Neutrophil (primary cell): ENCODE data around the gene KANSL1.
A peak's percentile ranks its signal among the peaks of the same experiment; 100 is the strongest.

Experiments used
- H3K27ac ChIP-seq: fragments of 200-600 bp; sonication (generic); 2 replicates; pipeline ENCODE4 v1.5.1; 2016; ENCODE audit warnings: mild to moderate bottlenecking, moderate library complexity
- H3K27me3 ChIP-seq: fragments of 200-600 bp; sonication (generic); 2 replicates; pipeline ENCODE4 v1.6.0; 2016; ENCODE audit warnings: mild to moderate bottlenecking
- H3K36me3 ChIP-seq: fragments of 200-600 bp; sonication (generic); 2 replicates; pipeline ENCODE4 v1.5.1; 2017
- H3K4me1 ChIP-seq, 2 experiments: fragments of 200-600 bp in 1 of 2; sonication (generic) in 1 of 2; 1 replicate in 1 of 2; 2 replicates in 1 of 2; pipeline versions ENCODE4 v1.5.1 to v1.6.1; 2013 to 2016; ENCODE audit warnings: low read depth in 1 of 2, low read length in 1 of 2, mild to moderate bottlenecking in 1 of 2, moderate library complexity in 1 of 2; ENCODE audit not compliant: control insufficient read depth in 1 of 2, insufficient read depth in 1 of 2
- H3K4me3 ChIP-seq, 2 experiments: fragments of 200-600 bp in 1 of 2; sonication (generic) in 1 of 2; 1 replicate in 1 of 2; 2 replicates in 1 of 2; pipeline ENCODE4 v1.5.1; 2013 to 2016; ENCODE audit warnings: low read depth in 1 of 2, low read length in 1 of 2, mild to moderate bottlenecking in 1 of 2, moderate library complexity in 1 of 2
- H3K9me3 ChIP-seq: fragments of 200-600 bp; sonication (generic); 2 replicates; pipeline ENCODE4 v1.5.1; 2016
- TF ChIP-seq, protein P1 (sequence below): fragments of 200-600 bp; sonication (generic); IDR thresholded peaks from 2 replicates; pipeline ENCODE4 v1.5.1; 2016; ENCODE audit warnings: antibody characterized with exemption

KANSL1 gene

DNA sequence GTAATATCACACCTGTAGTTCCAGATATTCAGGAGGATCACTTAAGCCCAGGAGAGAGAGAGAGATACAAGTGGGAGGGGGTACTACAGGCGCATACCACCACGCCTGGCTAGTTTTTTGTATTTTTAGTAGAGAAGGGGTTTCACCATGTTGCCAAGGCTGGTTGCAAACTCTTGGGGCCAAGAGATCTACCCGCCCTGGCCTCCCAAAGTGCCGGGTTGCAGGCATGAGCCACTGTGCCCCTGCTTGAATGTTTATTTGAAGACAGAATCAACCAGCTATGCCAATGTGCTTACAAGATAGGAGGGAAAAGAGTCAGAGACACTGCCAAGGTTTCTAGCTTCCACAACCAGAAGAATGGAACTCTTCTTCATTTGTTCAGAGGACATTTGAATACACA lies 106.4 kb downstream of the KANSL1 start:
- peaks cover 5% of the 10 kb centered on the region in 2 experiments for H3K4me1 ChIP-seq
- TF ChIP-seq, protein P1, sequence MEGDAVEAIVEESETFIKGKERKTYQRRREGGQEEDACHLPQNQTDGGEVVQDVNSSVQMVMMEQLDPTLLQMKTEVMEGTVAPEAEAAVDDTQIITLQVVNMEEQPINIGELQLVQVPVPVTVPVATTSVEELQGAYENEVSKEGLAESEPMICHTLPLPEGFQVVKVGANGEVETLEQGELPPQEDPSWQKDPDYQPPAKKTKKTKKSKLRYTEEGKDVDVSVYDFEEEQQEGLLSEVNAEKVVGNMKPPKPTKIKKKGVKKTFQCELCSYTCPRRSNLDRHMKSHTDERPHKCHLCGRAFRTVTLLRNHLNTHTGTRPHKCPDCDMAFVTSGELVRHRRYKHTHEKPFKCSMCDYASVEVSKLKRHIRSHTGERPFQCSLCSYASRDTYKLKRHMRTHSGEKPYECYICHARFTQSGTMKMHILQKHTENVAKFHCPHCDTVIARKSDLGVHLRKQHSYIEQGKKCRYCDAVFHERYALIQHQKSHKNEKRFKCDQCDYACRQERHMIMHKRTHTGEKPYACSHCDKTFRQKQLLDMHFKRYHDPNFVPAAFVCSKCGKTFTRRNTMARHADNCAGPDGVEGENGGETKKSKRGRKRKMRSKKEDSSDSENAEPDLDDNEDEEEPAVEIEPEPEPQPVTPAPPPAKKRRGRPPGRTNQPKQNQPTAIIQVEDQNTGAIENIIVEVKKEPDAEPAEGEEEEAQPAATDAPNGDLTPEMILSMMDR = no peak

DNA sequence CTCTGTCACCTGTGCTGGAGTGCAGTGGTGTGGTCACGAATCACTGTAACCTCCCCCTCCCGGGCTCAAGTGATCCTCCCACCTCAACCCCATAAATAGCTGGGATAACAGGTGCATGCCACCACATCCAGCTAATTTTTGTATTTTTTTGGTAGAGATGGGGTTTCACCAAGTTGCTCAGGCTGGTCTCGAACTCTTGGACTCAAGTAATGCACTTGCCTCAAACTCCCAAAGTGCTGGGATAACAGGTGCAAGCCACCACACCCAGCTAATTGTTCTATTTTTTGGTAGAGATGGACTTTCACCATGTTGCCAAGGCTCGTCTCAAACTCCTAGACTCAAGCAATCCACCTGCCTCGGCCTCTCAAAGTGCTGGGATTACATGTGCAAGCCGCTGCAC lies 107.7 kb downstream of the KANSL1 start:
- H3K36me3 ChIP-seq = peaks cover 25% of the 10 kb centered on the region
- no peak overlapping the region for H3K4me3 ChIP-seq
- no peaks in the 10 kb centered on the region for H3K27me3 ChIP-seq
- no peaks in the 10 kb centered on the region for H3K9me3 ChIP-seq
- no peak overlapping the region for H3K27ac ChIP-seq
- TF ChIP-seq, protein P1 = no peak
- peaks cover 5% of the 10 kb centered on the region in 2 experiments for H3K4me1 ChIP-seq

More for the DNA sequence above, 106.4 kb downstream of the KANSL1 start:
- no peaks in the 10 kb centered on the region for H3K9me3 ChIP-seq
- peaks cover 21% of the 10 kb centered on the region for H3K36me3 ChIP-seq
- no peak overlapping the region for H3K27ac ChIP-seq
- H3K27me3 ChIP-seq = no peaks in the 10 kb centered on the region
- no peak overlapping the region for H3K4me3 ChIP-seq

DNA sequence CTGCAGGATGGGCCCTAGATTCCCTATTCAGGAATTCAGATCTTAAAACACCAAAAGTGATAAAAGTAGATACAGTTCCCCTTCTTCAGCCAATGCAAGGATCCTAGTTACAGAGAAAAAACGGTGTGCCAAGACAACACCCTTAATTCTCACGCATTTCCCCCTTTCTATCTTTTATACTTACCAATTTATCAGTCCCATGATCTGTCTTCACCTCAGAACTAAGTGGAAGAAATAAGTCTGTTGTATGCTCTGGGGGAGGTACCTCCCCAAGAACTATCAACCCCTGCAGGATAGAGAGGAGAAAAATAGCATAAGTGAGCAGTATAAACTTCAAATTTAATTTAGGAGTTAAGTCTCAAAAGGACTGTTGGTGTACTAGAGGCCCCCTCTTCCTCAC lies 111.0 kb downstream of the KANSL1 start:
- no peaks in the 10 kb centered on the region for H3K27me3 ChIP-seq
- H3K4me3 ChIP-seq = no peak overlapping the region
- TF ChIP-seq, protein P1 = no peak
- peaks cover 0 to 5% of the 10 kb centered on the region in 2 experiments for H3K4me1 ChIP-seq
- H3K27ac ChIP-seq = peak overlapping the region; percentile 41
- no peaks in the 10 kb centered on the region for H3K9me3 ChIP-seq
- peaks cover 29% of the 10 kb centered on the region for H3K36me3 ChIP-seq

DNA sequence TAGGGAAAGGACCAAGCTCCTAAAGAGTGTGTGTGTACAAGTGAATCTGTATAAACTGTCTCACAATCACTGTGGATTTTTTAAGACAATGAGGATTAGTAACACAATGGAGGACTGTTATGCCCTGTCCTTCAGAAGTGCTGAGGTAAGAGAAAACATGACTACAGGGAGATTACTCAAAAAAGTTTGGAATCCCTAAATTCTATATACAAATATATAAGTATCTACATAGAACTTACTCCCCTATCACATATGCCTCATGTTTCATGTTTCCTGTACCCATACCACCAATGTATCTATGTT lies 112.3 kb downstream of the KANSL1 start:
- TF ChIP-seq, protein P1 = no peak
- Histone ChIP-seq H3K4me3 (no peak overlapping the region), H3K27ac (no peak overlapping the region), H3K27me3 (no peaks in the 10 kb centered on the region), H3K4me1 (peaks cover 0 to 5% of the 10 kb centered on the region in 2 experiments), H3K9me3 (no peaks in the 10 kb centered on the region), H3K36me3 (peaks cover 29% of the 10 kb centered on the region)

DNA sequence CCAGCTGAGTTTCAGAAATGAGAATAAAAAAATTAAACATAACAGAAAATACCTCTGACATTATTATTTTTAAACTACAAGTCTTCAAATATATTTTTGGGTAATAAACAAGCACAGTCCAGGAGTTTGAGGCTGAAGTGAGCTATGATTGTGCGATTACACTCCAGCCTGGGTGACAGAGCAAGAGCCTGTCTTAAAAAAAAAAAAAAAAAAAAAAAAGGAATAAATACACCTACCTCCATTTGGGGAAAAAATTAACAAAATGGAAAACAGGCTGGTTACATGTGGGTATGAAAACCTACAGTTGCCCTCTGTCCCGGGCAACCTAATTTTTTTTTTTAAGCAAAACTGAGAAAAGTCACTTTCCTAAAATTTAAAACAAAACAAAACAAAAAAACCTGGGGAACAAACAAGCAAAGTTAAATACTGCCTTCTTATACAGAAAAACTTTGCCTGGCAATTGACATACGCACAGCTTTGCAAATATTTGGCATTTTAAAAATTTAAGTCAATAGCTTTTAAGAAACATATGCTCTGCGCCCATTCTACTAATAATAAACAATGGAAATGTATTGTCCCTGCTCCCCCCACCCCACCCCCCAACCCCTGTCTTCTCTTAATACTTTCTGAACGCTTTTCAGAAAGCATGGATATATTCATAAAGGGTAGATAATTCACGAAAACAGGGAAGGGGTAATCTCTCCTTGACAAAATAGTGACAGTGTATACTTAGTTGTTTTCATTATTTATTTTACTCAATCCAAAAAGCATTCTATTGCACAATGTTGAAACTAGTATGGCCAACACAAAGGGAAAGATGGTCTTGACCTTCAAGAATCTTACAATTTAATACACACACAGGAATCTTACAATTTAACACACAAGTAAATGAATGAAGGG lies 112.9 kb downstream of the KANSL1 start:
- Histone ChIP-seq H3K27me3 (no peaks in the 10 kb centered on the region), H3K4me1 (peaks cover 0 to 5% of the 10 kb centered on the region in 2 experiments)

More for the DNA sequence above, 112.9 kb downstream of the KANSL1 start:
- H3K27ac ChIP-seq = no peak overlapping the region
- no peak overlapping the region for H3K4me3 ChIP-seq
- H3K36me3 ChIP-seq = peaks cover 29% of the 10 kb centered on the region
- H3K9me3 ChIP-seq = no peaks in the 10 kb centered on the region
- TF ChIP-seq, protein P1 = no peak
